GM13977 (cell line): ENCODE results near the gene LRRC45.

Experiments
- DNase-seq: peaks from one replicate; pipeline ENCODE4 v3.0.0; 2012; ENCODE audit warnings: low spot score
- CTCF ChIP-seq: IDR thresholded peaks from 2 replicates; pipeline ENCODE4 v1.5.1; 2012; ENCODE audit warnings: mild to moderate bottlenecking, control low read depth; ENCODE audit not compliant: insufficient read depth; ENCODE audit errors: extremely low read depth, missing control alignments
- in situ Hi-C: fragments of 300-500 bp; cut with MboI; formaldehyde crosslinking; loops from one replicate; pipeline ENCODE4 v1.12.0; 2022; ENCODE audit warnings: low sequenced_read_pairs, low pct_unique_long_range_greater_than_20kb, mixed read lengths, inconsistent platforms; ENCODE audit not compliant: unreplicated experiment

LRRC45 gene

GRCh38 chr17:82077617-82078358, 54.7 kb downstream of the LRRC45 start:
- DNase-seq = no peak
- in situ Hi-C loops = no loop called here
- TF ChIP-seq CTCF = no peak

DNA sequence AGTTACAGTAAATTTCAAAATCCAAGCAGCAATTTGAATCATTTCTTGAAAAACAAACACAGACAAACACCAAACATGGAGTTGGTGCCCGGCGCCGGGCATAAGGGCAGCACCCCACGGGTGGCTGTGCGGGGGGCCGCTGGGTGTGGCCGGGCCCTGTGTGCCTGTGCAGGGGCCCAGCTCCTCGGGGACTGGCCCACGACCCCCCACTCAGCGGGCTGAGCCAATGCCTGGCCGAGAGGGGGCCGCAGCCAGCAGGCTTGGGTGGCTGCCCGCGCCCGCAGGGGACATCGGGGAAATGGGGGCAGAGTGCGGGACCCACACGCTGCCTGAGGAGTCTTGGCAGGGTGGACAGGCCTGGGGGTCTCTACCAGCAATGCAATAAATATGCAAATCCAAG, 55.3 kb downstream of the LRRC45 start:
- no peak for TF ChIP-seq CTCF
- DNase-seq = no peak
- in situ Hi-C loops = no loop called here

- in situ Hi-C loops = no loop called here
- no peak for TF ChIP-seq CTCF
- no peak for DNase-seq
Measured at GRCh38 chr17:82079001-82079677, 56.0 kb downstream of the LRRC45 start.

GRCh38 chr17:82080048-82080788, 57.1 kb downstream of the LRRC45 start:
- TF ChIP-seq CTCF = no peak
- no peak for DNase-seq
- in situ Hi-C loops = no loop called here
